Activated CD4-positive, alpha-beta T cell treated with anti-CD3 and anti-CD28 coated beads, Interleukin-2, amount 10 ng/mL, durations not matched to agents 24 days and 14 days (primary cell): ENCODE measurements around the gene ARL6IP1. TPM values are rescaled to one million over a fixed set of nuclear protein-coding genes. Genes with fewer than 3 reads are reported as not detected.
A peak's percentile ranks its signal among the peaks of the same experiment; 100 is the strongest.
"Not testable (repeated sequence)": the region's sequence is repeated elsewhere in the genome, so short reads cannot be mapped to it uniquely, and the experiment has no call there.

Source experiments
- DNase-seq: peaks from one replicate; pipeline ENCODE4 v3.0.0; 2022
- H3K27ac Mint-ChIP-seq: one replicate; pipeline ENCODE4 v1.8.0; 2022; ENCODE audit warnings: mild to moderate bottlenecking, mixed read lengths
- H3K27me3 Mint-ChIP-seq: one replicate; pipeline ENCODE4 v1.8.0; 2022; ENCODE audit warnings: mixed read lengths
- H3K36me3 Mint-ChIP-seq: one replicate; pipeline ENCODE4 v1.8.0; 2022; ENCODE audit warnings: low read depth, mild to moderate bottlenecking, mixed read lengths
- H3K4me1 Mint-ChIP-seq: one replicate; pipeline ENCODE4 v1.8.0; 2021; ENCODE audit warnings: mixed read lengths
- H3K4me3 Mint-ChIP-seq: one replicate; pipeline ENCODE4 v1.8.0; 2022; ENCODE audit warnings: mild to moderate bottlenecking, moderate library complexity, mixed read lengths
- H3K9me3 Mint-ChIP-seq: one replicate; pipeline ENCODE4 v1.8.0; 2021; ENCODE audit warnings: mixed read lengths
- intact Hi-C: fragments of 100-400 bp; cut with micrococcal nuclease; formaldehyde crosslinking; loops from one replicate; pipeline ENCODE4 v1.15.1; 2023
- total RNA-seq: library from RNA; stranded (reverse); gene quantifications from 2 replicates; pipeline ENCODE4 v1.2.3, GENCODE V29; 2022

ARL6IP1 gene
- total RNA-seq, 1 donor from 2014 or later: 97.2 TPM

- H3K27me3 Mint-ChIP-seq, H3K4me3 Mint-ChIP-seq, intact Hi-C loops, DNase-seq, H3K36me3 Mint-ChIP-seq, H3K9me3 Mint-ChIP-seq, H3K27ac Mint-ChIP-seq: not testable (repeated sequence)
- peaks cover 21% of the 10 kb centered on the region for H3K4me1 Mint-ChIP-seq
These were observed 38.6 kb downstream of the ARL6IP1 start for GRCh38 chr16:18762713-18763112.

DNA sequence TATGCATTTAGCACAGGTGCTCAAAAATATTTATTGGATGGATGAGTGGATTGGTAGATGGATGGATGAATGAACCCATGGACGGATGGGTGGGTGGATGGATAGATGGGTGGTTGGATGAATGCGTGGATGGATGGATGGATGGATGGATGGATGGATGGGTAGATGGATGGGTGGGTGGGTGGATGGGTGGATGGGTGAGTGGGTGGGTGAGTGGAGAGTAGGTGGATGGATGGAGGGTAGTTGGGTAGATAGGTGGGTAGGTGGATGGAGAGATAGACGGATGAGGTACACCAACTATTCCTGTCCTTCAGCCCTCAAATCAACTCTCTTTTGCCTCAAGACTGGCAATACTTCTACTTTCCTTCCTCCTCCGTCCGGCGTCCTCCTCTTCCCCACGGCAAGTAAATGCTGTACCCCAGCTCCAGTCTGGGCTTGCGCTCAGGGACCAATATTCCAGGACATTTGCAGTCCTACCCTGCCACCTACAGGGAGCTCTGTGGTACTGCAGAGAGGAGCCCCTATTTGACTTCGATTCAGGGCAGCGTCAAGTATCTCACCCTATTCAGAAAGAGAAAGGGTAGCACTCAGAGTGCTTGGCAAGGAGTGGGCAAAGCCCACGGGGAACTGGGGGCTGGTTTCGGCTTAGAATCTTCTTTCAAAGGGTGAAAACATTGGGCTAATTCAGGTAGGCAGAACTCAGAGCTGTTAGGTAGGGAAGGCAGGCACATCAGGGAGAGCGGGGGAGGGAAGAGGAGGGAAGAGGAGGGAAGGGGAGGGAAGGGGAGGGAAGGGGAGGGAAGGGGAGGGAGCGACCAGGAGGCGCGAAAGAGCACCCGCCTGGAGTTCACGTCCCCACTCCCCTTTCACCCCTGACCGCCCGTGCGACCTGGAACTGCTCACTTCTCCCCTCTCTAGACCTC lies 41.5 kb downstream of the ARL6IP1 start:
- H3K9me3 Mint-ChIP-seq, intact Hi-C loops, H3K27me3 Mint-ChIP-seq, H3K36me3 Mint-ChIP-seq: not testable (repeated sequence)
- peak overlapping the region; percentile 11 for H3K4me3 Mint-ChIP-seq
- peak; percentile 89 for DNase-seq
- peaks cover 27% of the 10 kb centered on the region for H3K4me1 Mint-ChIP-seq
- H3K27ac Mint-ChIP-seq: peak overlapping the region; percentile 31

GRCh38 chr16:18757960-18758660 lies 43.2 kb downstream of the ARL6IP1 start:
- Mint-ChIP-seq H3K4me1 (peaks cover 24% of the 10 kb centered on the region), H3K4me3 (peak overlapping the region; percentile 35), H3K27ac (peak overlapping the region; percentile 15)
- H3K36me3 Mint-ChIP-seq, H3K27me3 Mint-ChIP-seq, intact Hi-C loops, H3K9me3 Mint-ChIP-seq: not testable (repeated sequence)
- DNase-seq: peak; percentile 68

DNA sequence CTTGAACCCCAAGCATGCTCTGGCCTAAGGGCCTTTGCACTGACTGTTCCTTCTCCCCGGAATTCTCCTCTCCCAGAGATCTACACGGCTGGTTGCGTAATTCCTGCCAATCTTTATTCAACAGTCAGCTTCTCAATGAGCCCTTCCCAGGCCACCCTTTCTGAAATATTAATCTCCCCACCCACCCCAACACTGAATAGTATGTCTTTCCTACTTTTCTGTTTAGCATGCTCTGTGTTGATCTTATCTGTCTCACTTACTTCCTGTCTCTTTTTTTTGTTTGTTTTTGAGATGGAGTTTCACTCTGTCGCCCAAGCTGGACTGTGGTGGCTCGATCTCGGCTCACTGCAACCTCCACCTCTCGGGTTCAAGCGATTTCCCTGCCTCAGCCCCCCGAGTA lies 44.7 kb downstream of the ARL6IP1 start:
- intact Hi-C loops, H3K27me3 Mint-ChIP-seq: not testable (repeated sequence)
- H3K27ac Mint-ChIP-seq: peak overlapping the region; percentile 61

GRCh38 chr16:18742870-18743269 lies 58.5 kb downstream of the ARL6IP1 start:
- H3K27me3 Mint-ChIP-seq, DNase-seq, H3K4me3 Mint-ChIP-seq, H3K27ac Mint-ChIP-seq, H3K9me3 Mint-ChIP-seq, intact Hi-C loops, H3K4me1 Mint-ChIP-seq, H3K36me3 Mint-ChIP-seq: not testable (repeated sequence)

More for the DNA sequence above, 44.7 kb downstream of the ARL6IP1 start:
- H3K4me1 Mint-ChIP-seq: peaks cover 24% of the 10 kb centered on the region
- peak overlapping the region; percentile 57 for H3K4me3 Mint-ChIP-seq
- DNase-seq: peak; percentile 69
- H3K9me3 Mint-ChIP-seq, H3K36me3 Mint-ChIP-seq: not testable (repeated sequence)

Other genes with a start within 250 kb of the ARL6IP1 start
- 114 and 130 TPM in 2 replicates for gene NOMO2, start 239.5 kb downstream of the ARL6IP1 start, total RNA-seq
- gene RPS15A, start 11.2 kb downstream of the ARL6IP1 start, total RNA-seq: 1,857 and 1,884 TPM in 2 replicates
- 146 and 148 TPM in 2 replicates for gene SMG1, start 124.9 kb upstream of the ARL6IP1 start, total RNA-seq
- gene TMC7, start 182.4 kb upstream of the ARL6IP1 start, total RNA-seq: not detected in 2 replicates